Putamen (tissue), 1 donor: ENCODE results near the gene CLCA1.
"Not testable (repeated sequence)": the region's sequence is repeated elsewhere in the genome, so short reads cannot be mapped to it uniquely, and the experiment has no call there.

Source experiments
- DNase-seq: peaks from one replicate; pipeline ENCODE4 v3.0.0-alpha.2; 2016; ENCODE audit warnings: low spot score

The CLCA1 gene

DNA sequence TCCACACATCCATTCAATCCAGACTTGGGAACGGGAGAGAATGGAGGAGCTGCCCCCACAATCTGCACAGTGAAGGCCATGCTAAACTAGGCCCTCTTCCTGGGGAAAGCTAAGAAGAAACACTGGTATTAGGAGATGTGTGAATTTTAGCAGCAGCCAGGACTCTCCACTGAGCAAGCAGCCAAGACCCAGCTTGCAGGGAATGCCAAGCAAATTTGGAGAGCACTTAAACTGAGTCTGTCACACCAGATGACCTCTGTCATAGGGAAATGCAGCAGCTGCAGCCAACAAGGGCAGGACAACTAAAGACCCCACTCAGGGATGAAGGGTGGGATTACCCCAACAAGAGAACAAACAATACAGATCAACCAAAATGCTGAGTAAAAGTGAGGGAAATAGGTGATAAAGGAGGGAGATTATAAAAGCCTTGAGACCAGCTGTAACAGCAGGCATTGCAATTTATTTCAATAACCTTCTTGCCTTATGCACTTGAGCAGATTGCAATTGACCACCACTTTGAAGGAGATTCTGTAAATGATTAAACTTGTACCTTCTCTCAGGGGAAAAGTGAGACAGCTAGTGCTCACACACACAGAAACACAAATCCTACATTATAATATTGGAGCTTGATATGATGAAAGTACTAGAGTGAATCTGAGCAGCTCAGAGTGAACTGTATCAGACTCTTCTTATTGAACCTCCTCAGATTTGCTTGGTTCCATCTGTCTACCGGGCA is 2.5 kb upstream of the CLCA1 start:
- no peak for DNase-seq

DNA sequence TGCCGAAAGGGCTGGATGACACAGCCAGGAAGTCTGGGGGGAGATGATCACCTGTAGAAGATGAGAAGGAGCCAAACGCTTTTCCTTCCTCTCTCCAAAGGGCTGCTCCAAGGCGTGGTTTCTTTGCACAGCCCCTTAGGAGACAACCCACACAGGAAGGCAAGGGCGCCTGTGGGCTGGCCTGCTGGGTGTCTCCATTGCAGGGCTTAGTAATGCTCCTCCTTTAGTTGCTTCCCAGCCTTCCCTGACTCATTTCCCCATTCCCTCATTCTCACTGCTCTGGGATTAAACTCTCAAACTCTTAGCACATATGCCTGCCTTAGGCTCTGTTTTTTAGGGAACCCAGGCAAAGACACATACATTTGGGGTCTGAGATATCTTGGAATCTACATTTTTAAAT is 1.7 kb upstream of the CLCA1 start:
- no peak for DNase-seq

- DNase-seq, result no peak
Measured at GRCh38 chr1:86470859-86471258, 2.1 kb downstream of the CLCA1 start.

- DNase-seq, result no peak
Measured at GRCh38 chr1:86471291-86471690, 2.6 kb downstream of the CLCA1 start.

- DNase-seq, result no peak
Measured at GRCh38 chr1:86472152-86472551, 3.4 kb downstream of the CLCA1 start.

DNA sequence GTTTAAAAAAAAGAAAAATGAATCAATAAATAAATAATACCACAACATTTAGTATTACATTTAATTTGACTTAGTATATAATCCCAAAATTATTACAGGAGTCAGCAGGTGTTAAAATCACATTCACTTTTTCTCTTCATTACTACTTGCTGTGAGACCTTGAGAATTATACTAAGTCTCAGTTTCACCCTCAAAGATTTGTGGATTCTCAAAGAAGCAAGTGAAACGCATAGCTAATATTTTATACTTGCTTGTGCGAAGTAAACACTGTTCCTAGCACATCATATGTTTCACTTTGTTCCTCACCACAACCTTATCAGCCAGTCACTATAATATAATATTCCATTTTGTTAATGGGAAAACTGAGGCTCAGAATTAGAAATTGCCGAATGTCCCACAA is 4.0 kb downstream of the CLCA1 start:
- DNase-seq, result no peak

DNA sequence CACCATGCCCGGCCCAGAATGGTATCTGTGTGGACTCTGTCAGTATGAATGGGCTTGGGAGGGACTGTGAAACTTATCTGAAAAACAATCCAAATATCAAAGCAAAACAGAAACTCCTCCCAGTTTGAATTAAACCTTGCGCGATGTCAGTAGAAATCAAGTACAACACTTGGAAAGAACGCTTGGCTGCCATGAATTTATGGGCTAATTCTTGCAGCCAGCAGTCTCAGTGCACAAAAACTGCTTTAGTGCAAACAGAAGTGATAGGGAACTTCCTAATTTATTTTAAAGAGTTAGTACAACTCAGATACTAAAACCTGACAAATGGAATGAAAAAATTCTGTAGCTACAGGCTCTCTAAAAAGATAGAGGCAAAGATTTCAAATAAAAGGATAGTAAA is 8.5 kb downstream of the CLCA1 start:
- no peak for DNase-seq

DNA sequence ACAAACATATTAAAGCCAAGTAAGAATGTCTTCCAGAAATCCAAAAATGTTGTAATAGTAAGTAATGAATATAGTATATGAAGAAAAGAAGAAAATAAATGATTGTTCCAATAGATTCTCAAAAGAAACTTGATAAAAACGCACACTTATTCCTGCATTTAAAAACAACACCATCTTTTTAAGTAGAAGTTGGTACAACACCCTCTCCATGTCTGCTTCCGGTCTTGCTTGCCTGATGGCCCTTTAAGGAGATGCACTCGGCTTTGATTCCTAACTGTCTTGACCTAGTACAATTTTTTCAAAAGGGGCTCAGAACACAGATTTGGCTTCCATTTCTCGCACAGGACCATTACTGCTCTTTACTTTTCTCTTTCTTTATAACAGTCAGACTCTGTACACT is 9.0 kb downstream of the CLCA1 start:
- no peak for DNase-seq

GRCh38 chr1:86478416-86479156 is 9.9 kb downstream of the CLCA1 start:
- no peak for DNase-seq

GRCh38 chr1:86481966-86482365 is 13.2 kb downstream of the CLCA1 start:
- DNase-seq, result no peak

- no peak for DNase-seq
Measured at GRCh38 chr1:86487131-86487810, 18.5 kb downstream of the CLCA1 start.

DNA sequence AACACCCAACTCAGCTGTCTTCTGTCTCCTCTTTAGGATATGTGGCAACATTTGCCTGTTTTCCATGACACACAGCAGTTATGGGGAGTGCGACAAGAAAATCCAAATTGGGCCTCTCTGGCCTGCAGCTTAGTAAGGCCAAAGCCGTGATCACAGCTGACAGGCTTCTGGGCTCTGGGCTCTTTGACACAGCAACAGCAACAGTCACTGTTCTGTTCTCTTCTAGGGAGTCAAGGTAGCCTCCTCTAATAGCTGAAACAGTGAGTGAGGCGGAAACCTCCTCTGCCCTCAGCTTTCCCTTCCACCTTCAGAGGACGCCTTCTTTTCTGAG is 19.0 kb downstream of the CLCA1 start:
- DNase-seq, result no peak

DNA sequence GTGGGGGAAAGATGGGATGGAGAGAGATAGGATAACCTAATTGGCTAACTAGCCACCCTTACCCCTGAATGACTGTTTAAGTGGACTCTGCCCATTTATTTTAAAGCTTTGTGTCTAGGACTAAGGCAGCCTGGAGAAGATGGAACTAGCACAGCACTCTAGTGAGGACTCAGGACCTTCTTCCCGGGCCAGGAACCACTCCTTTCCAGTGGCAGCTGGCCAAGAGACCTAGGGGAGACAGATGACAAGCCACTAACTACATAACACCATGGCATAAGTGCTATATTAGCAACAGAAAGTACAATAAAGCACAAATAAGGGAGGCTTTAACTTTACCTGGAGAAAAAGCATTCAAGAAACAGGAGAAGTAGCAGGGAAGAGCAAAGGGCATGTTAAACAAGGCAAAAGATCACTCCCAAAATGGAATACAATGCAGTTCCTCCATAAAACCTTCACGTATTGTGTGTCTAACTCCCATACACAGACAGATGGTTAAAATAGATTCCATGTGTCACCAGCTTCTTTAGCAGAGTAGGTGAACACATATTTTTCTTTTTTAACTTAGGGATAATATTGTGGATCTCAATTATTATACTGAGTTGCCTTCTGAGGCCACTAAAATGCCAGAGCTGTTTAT is 20.6 kb downstream of the CLCA1 start:
- DNase-seq, result no peak

DNA sequence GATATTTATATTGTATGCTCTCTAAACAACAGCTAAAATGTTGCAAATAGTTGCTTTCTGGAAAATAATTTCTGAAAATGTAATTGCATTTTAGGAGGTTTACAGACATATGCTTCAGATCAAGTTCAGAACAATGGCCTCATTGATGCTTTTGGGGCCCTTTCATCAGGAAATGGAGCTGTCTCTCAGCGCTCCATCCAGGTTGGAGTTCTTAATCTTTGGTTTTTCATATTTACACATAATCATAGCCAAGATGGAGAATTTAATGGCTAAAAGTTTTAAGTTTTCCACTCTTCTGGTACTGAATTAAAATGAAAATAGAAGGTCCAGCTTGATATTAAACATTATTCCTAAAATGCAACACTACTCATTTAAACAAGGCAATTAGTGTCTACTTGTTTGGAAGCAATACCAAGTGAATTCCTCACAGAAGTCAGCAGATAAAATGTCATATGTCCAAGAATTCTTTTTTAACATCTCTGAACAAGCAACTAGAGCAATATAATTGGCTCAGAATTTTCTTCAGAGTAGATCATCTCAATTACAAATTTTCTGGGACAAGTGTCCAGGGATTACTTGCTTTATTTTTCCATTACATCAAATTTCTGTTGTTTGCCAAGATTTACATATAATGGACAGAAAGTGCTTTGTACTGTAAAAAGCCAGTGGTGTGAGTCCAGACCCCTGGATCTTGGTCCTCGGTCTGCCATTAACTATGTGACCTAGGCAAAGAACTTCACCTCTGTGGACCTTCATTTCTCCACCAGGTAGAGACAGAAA is 22.6 kb downstream of the CLCA1 start:
- DNase-seq, result no peak

GRCh38 chr1:86498281-86498680 is 29.6 kb downstream of the CLCA1 start:
- no peak for DNase-seq

- DNase-seq, result no peak
Measured at GRCh38 chr1:86499987-86500593, 31.4 kb downstream of the CLCA1 start.

- DNase-seq, result no peak
Measured at GRCh38 chr1:86500714-86501113, 32.0 kb downstream of the CLCA1 start.

DNA sequence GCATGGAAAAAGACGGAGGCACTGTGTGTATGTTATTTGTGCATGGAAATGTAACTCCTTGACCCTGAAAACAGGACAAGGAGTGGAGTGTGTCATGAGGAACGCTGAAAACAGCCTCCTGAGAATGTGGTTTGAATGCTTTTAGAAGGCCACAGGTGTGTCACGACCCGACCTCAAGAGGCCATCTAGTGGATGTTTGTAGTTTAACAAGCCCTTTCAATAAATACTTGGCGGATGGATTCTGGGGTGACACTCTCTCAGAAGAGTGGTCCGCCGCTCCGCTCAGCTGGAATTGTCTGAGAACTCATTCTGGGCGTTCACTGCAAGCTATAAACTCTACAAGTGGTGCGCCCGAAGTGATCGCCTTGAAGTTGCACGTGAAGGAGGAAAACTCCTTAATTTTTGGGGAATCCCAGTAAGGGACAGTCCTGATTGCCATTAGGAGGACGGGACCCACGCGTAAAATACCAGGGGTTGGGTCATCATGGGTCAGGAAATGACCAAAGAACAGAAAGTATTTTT is 33.5 kb downstream of the CLCA1 start:
- DNase-seq, result not testable (repeated sequence)

DNA sequence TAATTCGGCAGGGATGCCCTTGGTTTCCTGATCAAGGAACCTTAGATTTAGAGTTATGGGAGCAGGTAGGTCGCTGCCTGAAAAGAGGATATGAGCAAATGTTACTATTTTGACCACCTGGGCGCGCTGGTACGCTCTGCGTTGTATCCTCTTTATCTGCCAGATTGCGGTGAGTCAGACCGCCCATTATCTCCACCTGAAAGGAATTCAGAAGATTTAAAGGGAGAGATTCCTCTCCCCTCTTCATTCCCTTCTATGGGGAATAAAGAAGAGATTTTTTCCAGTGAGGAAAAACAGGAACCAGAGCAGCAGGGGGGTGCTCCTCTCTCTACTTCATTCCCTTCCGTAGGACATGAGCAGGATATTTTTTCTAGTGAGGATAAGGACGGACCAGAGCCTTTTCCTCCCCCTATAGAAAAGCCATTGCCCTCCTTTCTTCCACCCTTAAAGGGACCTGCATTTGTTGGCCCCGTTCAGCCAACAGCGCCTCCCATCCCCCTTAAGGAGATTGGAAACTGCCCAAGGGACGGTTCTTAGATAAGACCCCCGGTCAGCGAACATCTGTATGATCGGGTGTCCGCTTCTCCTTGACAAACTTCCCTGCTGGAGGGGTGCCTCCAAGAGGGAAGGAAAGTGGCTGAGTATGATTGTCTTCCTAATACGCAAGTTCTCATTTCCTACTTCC is 34.1 kb downstream of the CLCA1 start:
- DNase-seq, result no peak

- DNase-seq, result no peak
Measured at GRCh38 chr1:86503406-86504136, 34.8 kb downstream of the CLCA1 start.
